Upper lobe of left lung (tissue), 6 donors: ENCODE measurements around the gene PNPLA8. TPM values are rescaled to one million over a fixed set of nuclear protein-coding genes. Genes with fewer than 3 reads are reported as not detected.
A peak's percentile ranks its signal among the peaks of the same experiment; 100 is the strongest.

ENCODE experiments used
- ATAC-seq, 2 donors: fragments of 200-7000 bp; cut with Tn5 transposase; one replicate each; pipeline ENCODE4 v1.9.1; 2022; ENCODE audit warnings: mild to moderate bottlenecking in 2 of 2, moderate library complexity in 2 of 2; ENCODE audit not compliant: low FRiP score in 2 of 2
- DNase-seq, 2 donors: peaks; one replicate each; pipeline ENCODE4 v3.0.0-alpha.2; 2019 to 2020
- H3K27ac ChIP-seq, 4 donors: fragments of 200-600 bp; sonication (generic); one replicate each; pipeline ENCODE4 v1.5.1; 2016 to 2019
- H3K27me3 ChIP-seq, 4 donors: fragments of 200-600 bp; sonication (generic); one replicate each; pipeline ENCODE4 v1.5.1; 2017 to 2019
- H3K36me3 ChIP-seq, 4 donors: fragments of 200-600 bp; sonication (generic); one replicate each; pipeline ENCODE4 v1.5.1; 2016 to 2019
- H3K4me1 ChIP-seq, 4 donors: fragments of 200-600 bp; sonication (generic); one replicate each; pipeline ENCODE4 v1.5.1; 2018 to 2019
- H3K4me3 ChIP-seq, 4 donors: fragments of 200-600 bp; sonication (generic); one replicate each; pipeline ENCODE4 v1.5.1; 2017 to 2019; ENCODE audit warnings: mild to moderate bottlenecking in 2 of 4, moderate library complexity in 1 of 4
- H3K9me3 ChIP-seq, 4 donors: fragments of 200-600 bp; sonication (generic); one replicate each; pipeline ENCODE4 v1.5.1; 2018 to 2019
- EP300 ChIP-seq, 4 donors: sonication (generic); formaldehyde crosslinking; IDR thresholded peaks; one replicate each; pipeline ENCODE4 v1.5.1; 2017; ENCODE audit warnings: antibody characterized with exemption in 4 of 4, control low read depth in 2 of 4
- POLR2A ChIP-seq, 4 donors: fragments of 450-650 bp; IDR thresholded peaks; one replicate each; pipeline ENCODE4 v1.5.1; 2016 to 2017; ENCODE audit warnings: antibody characterized with exemption in 4 of 4, mild to moderate bottlenecking in 2 of 4
- POLR2AphosphoS5 ChIP-seq, 2 donors: sonication (generic); formaldehyde crosslinking; IDR thresholded peaks; one replicate each; pipeline ENCODE4 v1.5.1; 2017; ENCODE audit warnings: antibody characterized with exemption in 2 of 2
- WGBS, 2 donors: methylation state at CpG; one replicate each; pipeline ENCODE4 v1.1.5; 2017 to 2018; 5-methylcytosine and 5-hydroxymethylcytosine counted together
- total RNA-seq, 6 donors: library from RNA; depleted of rRNA in 4 of 6; stranded (reverse); fragments of >200 nt in 4 of 6; gene quantifications; one replicate each; pipeline versions ENCODE4 v1.1.0 to v1.2.1, GENCODE V29; 2016 to 2021
- TF ChIP-seq, protein P1 (sequence below), 6 experiments: fragments of 450-650 bp in 4 of 6; fragments of 200-600 bp in 2 of 6; sonication (generic) in 2 of 6; IDR thresholded peaks; one replicate each; pipeline ENCODE4 v1.5.1; 2016 to 2019; ENCODE audit warnings: antibody characterized with exemption in 6 of 6
- donor health status: DM: no; HTN: no; CAD: no; lungs with moderate emphysema.
- donor health status: DM: no; HTN: yes; CAD: no; lungs with severe emphysema.

Gene PNPLA8
- total RNA-seq, 6 donors from 2014 or later, result 6.5 to 39.1 (median 23.9) TPM

DNA sequence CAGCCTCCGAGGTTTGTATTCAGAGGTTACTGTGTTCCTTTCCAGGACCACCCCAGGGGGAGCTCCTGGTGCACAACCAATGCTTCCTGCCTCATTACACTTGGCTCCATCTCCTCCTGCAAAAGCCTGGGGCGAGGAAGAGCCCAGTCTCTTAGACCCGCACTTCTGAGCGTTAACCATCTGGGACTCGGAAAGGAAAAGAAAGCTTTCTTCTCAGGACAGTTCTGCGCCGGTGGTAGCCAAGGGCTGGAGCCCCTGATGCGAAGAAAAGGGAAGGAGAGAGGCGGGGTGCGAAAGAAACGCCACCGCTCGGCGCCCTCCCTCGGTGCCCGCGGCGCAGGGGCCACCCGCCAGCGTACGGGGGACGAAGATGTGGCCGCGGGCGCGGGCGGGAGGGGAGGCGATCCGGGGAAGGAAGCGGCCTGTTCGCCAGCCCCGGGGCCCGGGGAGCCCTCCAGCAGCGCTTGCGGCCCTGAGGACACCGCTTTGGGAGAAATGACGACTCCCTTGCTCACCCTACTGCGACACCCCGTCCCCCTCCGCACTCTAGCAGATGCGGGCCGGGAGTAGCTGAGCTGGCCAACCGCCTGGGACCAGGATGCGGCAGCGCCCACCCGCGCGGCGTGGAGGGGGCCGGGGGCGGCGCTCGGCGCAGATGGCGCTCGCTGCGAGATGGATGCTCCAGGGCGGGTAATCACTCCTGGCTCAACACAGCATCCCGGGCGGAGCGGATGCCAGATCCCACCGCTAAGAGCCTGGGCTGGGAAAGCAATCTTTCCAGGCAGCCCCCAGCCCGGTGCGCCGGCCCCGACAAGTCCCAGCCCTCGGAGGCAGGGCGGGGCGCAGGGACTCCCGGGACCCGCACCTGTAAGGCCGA lies 71.0 kb downstream of the PNPLA8 start:
- ATAC-seq, result peak in 1 of 2 donors; percentile 38
- WGBS, 2 donors, result 2 to 3% methylated on average over 33 to 72 of the region's 72 CpGs
- Histone ChIP-seq H3K4me3 (peak overlapping the region; percentile 34 to 56 (median 52)), H3K4me1 (peaks cover 16 to 28% (median 21%) of the 10 kb centered on the region in 4 donors), H3K9me3 (no peaks in the 10 kb centered on the region), H3K36me3 (no peaks in the 10 kb centered on the region), H3K27ac (peak overlapping the region in 1 of 4 donors; percentile 12), H3K27me3 (peaks cover 0 to 21% (median 10%) of the 10 kb centered on the region in 4 donors)
- peak in 1 of 2 donors; percentile 85 for DNase-seq
- TF ChIP-seq POLR2AphosphoS5 (IDR thresholded peaks at IDR 0.05), result no peak
- no peak for TF ChIP-seq EP300 (IDR thresholded peaks at IDR 0.05)
- no peak for TF ChIP-seq POLR2A (IDR thresholded peaks at IDR 0.05)
- TF ChIP-seq, protein P1, sequence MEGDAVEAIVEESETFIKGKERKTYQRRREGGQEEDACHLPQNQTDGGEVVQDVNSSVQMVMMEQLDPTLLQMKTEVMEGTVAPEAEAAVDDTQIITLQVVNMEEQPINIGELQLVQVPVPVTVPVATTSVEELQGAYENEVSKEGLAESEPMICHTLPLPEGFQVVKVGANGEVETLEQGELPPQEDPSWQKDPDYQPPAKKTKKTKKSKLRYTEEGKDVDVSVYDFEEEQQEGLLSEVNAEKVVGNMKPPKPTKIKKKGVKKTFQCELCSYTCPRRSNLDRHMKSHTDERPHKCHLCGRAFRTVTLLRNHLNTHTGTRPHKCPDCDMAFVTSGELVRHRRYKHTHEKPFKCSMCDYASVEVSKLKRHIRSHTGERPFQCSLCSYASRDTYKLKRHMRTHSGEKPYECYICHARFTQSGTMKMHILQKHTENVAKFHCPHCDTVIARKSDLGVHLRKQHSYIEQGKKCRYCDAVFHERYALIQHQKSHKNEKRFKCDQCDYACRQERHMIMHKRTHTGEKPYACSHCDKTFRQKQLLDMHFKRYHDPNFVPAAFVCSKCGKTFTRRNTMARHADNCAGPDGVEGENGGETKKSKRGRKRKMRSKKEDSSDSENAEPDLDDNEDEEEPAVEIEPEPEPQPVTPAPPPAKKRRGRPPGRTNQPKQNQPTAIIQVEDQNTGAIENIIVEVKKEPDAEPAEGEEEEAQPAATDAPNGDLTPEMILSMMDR (IDR thresholded peaks at IDR 0.05), result no peak

DNA sequence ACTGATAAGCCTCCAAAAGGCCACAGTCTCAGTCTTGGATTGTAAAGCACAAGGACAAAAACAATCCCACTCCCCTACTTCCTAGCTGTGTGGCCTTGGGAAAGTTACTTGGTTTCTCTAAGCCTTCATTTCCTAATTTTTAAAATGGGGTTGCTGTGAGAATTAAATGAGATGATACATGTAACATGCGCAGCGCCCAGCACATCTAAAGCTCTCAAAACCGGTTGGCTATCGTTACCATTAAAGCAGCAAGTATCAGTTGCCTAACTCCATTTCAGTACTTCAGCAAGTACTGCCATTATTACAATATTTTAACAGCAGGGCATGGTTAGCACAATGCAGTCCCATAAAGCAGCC lies 71.6 kb downstream of the PNPLA8 start:
- DNase-seq (no peak), ATAC-seq (no peak)
- H3K27ac ChIP-seq, result no peak overlapping the region
- peaks cover 16 to 28% (median 21%) of the 10 kb centered on the region in 4 donors for H3K4me1 ChIP-seq
- H3K9me3 ChIP-seq, result no peaks in the 10 kb centered on the region
- no peaks in the 10 kb centered on the region for H3K36me3 ChIP-seq
- H3K4me3 ChIP-seq, result peak overlapping the region in 2 of 4 donors; percentile 54 to 56
- peaks cover 0 to 21% (median 10%) of the 10 kb centered on the region in 4 donors for H3K27me3 ChIP-seq
- WGBS, 2 donors, result 36 to 52% methylated on average over 4 of the region's 4 CpGs
- TF ChIP-seq POLR2AphosphoS5 (IDR thresholded peaks at IDR 0.05) (no peak), POLR2A (IDR thresholded peaks at IDR 0.05) (no peak), EP300 (IDR thresholded peaks at IDR 0.05) (no peak)
- TF ChIP-seq, protein P1 (IDR thresholded peaks at IDR 0.05), result no peak

DNA sequence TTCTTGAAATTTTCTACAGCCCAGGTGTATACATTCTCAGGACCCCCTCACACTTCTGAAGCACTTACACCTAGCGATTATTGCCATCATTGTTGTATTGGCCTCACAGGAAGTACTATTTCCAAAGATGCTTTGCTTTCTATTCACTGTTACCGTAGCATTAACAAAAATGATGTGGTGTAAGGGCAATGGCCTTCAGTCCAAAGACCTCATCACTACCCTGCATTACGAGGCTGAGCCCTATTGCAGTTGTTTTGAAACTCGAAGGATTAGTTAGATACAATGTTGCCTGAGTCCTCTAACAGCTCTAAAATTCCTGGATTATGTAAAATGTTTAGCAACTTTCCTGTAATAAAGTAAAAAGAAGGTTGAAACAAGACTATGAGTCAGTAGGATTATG lies 72.6 kb downstream of the PNPLA8 start:
- TF ChIP-seq, protein P1 (IDR thresholded peaks at IDR 0.05), result no peak
- TF ChIP-seq POLR2AphosphoS5 (IDR thresholded peaks at IDR 0.05), result no peak
- TF ChIP-seq POLR2A (IDR thresholded peaks at IDR 0.05), result no peak
- DNase-seq (no peak), ATAC-seq (no peak)
- Histone ChIP-seq H3K4me3 (no peak overlapping the region), H3K27me3 (peaks cover 0 to 21% (median 10%) of the 10 kb centered on the region in 4 donors), H3K9me3 (no peaks in the 10 kb centered on the region), H3K27ac (no peak overlapping the region), H3K4me1 (peaks cover 16 to 28% (median 21%) of the 10 kb centered on the region in 4 donors), H3K36me3 (no peaks in the 10 kb centered on the region)
- 85 to 89% methylated on average over 4 of the region's 4 CpGs for WGBS, 2 donors

DNA sequence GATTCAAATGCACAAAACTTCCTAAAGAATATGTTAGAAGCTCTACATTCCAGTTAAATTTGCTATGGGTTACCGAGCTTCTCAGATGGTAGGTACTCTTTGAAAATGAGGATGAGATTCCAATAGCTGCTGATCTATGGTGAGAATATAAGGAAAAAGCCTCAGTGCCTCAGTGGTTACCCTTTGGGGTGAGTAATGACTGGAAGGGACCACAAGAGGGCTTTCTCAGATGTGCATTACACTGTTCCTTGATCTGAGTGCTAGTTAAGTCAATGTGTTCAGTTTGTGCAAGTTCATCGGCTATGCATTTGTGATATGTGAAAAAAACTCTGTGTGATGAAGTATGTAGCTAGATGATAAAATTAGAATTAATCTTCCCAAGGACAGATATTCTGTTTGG lies 73.2 kb downstream of the PNPLA8 start:
- no peak overlapping the region for H3K4me3 ChIP-seq
- TF ChIP-seq EP300 (IDR thresholded peaks at IDR 0.05), result no peak
- TF ChIP-seq, protein P1 (IDR thresholded peaks at IDR 0.05), result peak in 5 of 6 experiments; percentile 15 to 47 (median 33)

More for the DNA sequence above, 73.2 kb downstream of the PNPLA8 start:
- peak in 1 of 2 donors; percentile 36 for ATAC-seq
- Histone ChIP-seq H3K27ac (no peak overlapping the region), H3K27me3 (peaks cover 0 to 21% (median 10%) of the 10 kb centered on the region in 4 donors), H3K36me3 (no peaks in the 10 kb centered on the region), H3K9me3 (no peaks in the 10 kb centered on the region), H3K4me1 (peaks cover 16 to 28% (median 21%) of the 10 kb centered on the region in 4 donors)
- no peak for DNase-seq
- 64 to 69% methylated on average over 2 of the region's 2 CpGs for WGBS, 2 donors
